ENCODE measurements around the gene CA14.
"Not testable (repeated sequence)": the region's sequence is repeated elsewhere in the genome, so short reads cannot be mapped to it uniquely, and the experiment has no call there.

Gene CA14

GRCh38 chr1:150280138-150280707 is 22.6 kb downstream of the CA14 start:
- Mint-ChIP-seq H3K4me1 (peaks cover 16 to 25% of the 10 kb centered on the region in 2 donors), H3K27me3 (peaks cover 21 to 22% of the 10 kb centered on the region in 2 donors), H3K4me3 (no peak overlapping the region), H3K27ac (no peak overlapping the region), H3K36me3 (peaks cover 2 to 10% of the 10 kb centered on the region in 2 donors), H3K9me3 (no peaks in the 10 kb centered on the region)
- DNase-seq, result no peak
- ATAC-seq (replicated peaks), result no peak

GRCh38 chr1:150281221-150281757 is 23.7 kb downstream of the CA14 start:
- Mint-ChIP-seq H3K27ac (peak overlapping the region; percentile 72), H3K4me3 (peak overlapping the region; percentile 78 to 88), H3K36me3 (peaks cover 2 to 6% of the 10 kb centered on the region in 2 donors), H3K27me3 (peaks cover 21 to 22% of the 10 kb centered on the region in 2 donors), H3K4me1 (peaks cover 16 to 25% of the 10 kb centered on the region in 2 donors), H3K9me3 (no peaks in the 10 kb centered on the region)
- peak; percentile 70 to 72 for ATAC-seq (replicated peaks)
- peak; percentile 35 for DNase-seq

DNA sequence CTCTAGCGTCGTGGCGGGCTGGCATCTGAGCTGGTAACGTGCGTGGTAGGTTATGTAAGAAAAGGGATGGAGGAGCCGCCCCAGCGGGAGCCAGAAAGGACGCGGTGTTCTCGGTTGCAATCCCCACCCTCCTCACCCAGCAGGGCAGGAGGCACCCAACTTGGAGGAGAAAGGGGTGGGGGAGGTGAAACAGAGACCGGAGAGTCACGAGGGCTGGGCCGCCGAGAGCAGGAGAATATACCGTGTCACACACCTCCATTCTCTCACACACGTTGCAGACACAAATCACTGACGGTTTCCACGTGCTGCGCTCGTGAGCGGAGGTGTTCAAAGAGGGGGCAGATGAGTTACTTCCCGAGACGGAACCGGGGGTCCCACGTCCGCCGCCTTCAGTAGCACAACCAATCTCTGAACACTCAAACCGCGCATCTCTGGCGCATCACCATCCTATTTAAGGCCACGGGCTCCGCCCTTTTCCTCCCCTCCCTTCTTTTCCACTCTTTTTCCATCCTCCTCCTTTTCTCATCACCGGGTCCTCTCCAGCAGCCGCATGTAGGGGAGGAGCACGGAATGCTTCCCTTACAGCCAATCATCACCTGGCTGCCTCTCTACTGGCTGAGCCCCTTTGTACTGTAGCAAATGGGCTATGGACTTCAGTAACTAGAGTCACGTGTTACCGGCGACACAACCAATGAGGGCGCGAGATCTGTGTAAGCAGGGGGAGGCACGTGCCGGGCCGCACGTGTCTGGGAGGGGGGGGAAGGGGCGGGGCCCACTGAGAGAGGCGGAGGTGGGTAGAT is 24.4 kb downstream of the CA14 start, which contains the start of gene CIART:
Gene CIART (plus strand): TSS at position 797 of the 800 bp plus-strand sequence. CDS start 714 bp downstream, outside the sequence.
- peak within 1 kb of the TSS; percentile 72 for H3K27ac Mint-ChIP-seq
- H3K36me3 Mint-ChIP-seq, result peaks cover under 1 to 4% of the 10 kb centered on the region in 2 donors
- peaks cover 18 to 22% of the 10 kb centered on the region in 2 donors for H3K27me3 Mint-ChIP-seq
- no peaks in the 10 kb centered on the region for H3K9me3 Mint-ChIP-seq
- peak; percentile 91 to 93 for ATAC-seq (replicated peaks)
- H3K4me1 Mint-ChIP-seq, result peaks cover 16 to 25% of the 10 kb centered on the region in 2 donors
- peak within 1 kb of the TSS; percentile 78 to 88 for H3K4me3 Mint-ChIP-seq
- peak; percentile 61 for DNase-seq

GRCh38 chr1:150282558-150282958 is 25.0 kb downstream of the CA14 start:
- no peak overlapping the region for H3K27ac Mint-ChIP-seq
- ATAC-seq (replicated peaks), result no peak
- peaks cover 0 to 4% of the 10 kb centered on the region in 2 donors for H3K36me3 Mint-ChIP-seq
- DNase-seq, result no peak
- peaks cover 16 to 25% of the 10 kb centered on the region in 2 donors for H3K4me1 Mint-ChIP-seq
- peaks cover 17 to 22% of the 10 kb centered on the region in 2 donors for H3K27me3 Mint-ChIP-seq
- no peaks in the 10 kb centered on the region for H3K9me3 Mint-ChIP-seq
- H3K4me3 Mint-ChIP-seq, result peak overlapping the region; percentile 78 to 88

- no peaks in the 10 kb centered on the region for H3K9me3 Mint-ChIP-seq
- peaks cover 0 to 4% of the 10 kb centered on the region in 2 donors for H3K36me3 Mint-ChIP-seq
- peak overlapping the region; percentile 40 to 42 for H3K4me3 Mint-ChIP-seq
- DNase-seq (no peak), ATAC-seq (replicated peaks) (no peak)
- H3K4me1 Mint-ChIP-seq, result peaks cover 16 to 23% of the 10 kb centered on the region in 2 donors
- H3K27ac Mint-ChIP-seq, result no peak overlapping the region
- H3K27me3 Mint-ChIP-seq, result peaks cover 18 to 21% of the 10 kb centered on the region in 2 donors
Measured at GRCh38 chr1:150283260-150283659, 25.7 kb downstream of the CA14 start.

GRCh38 chr1:150288382-150288781 is 30.8 kb downstream of the CA14 start:
- H3K4me1 Mint-ChIP-seq, result peaks cover 5 to 7% of the 10 kb centered on the region in 2 donors
- no peak for DNase-seq
- no peak overlapping the region for H3K27ac Mint-ChIP-seq
- H3K36me3 Mint-ChIP-seq, result no peaks in the 10 kb centered on the region
- H3K4me3 Mint-ChIP-seq, result no peak overlapping the region
- no peak for ATAC-seq (replicated peaks)
- no peaks in the 10 kb centered on the region for H3K9me3 Mint-ChIP-seq
- peaks cover 12% of the 10 kb centered on the region in 2 donors for H3K27me3 Mint-ChIP-seq

GRCh38 chr1:150288822-150289221 is 31.2 kb downstream of the CA14 start:
- Mint-ChIP-seq H3K4me3 (no peak overlapping the region), H3K4me1 (peaks cover 6 to 10% of the 10 kb centered on the region in 2 donors), H3K27me3 (peaks cover 10 to 12% of the 10 kb centered on the region in 2 donors), H3K27ac (no peak overlapping the region), H3K9me3 (no peaks in the 10 kb centered on the region), H3K36me3 (no peaks in the 10 kb centered on the region)
- DNase-seq (no peak), ATAC-seq (replicated peaks) (no peak)

GRCh38 chr1:150293433-150294253 is 36.1 kb downstream of the CA14 start, which contains the start of gene MRPS21:
MRPS21 (plus strand) TSS chr1:150293861; CDS start chr1:150294367, 506 bp downstream.
- Mint-ChIP-seq H3K27ac (peak within 1 kb of the TSS; percentile 99), H3K4me1 (peaks cover 17 to 33% of the 10 kb centered on the region in 2 donors), H3K27me3 (peaks cover 2 to 5% of the 10 kb centered on the region in 2 donors), H3K4me3 (peak within 1 kb of the TSS; percentile 90 to 99), H3K36me3 (peaks cover 16 to 20% of the 10 kb centered on the region in 2 donors), H3K9me3 (no peaks in the 10 kb centered on the region)
- ATAC-seq (replicated peaks), result peak; percentile 100
- peak; percentile 88 for DNase-seq

- Mint-ChIP-seq H3K27ac (no peak overlapping the region), H3K27me3 (no peaks in the 10 kb centered on the region), H3K36me3 (peaks cover 22 to 29% of the 10 kb centered on the region in 2 donors), H3K4me1 (peaks cover 20 to 38% of the 10 kb centered on the region in 2 donors), H3K4me3 (peak overlapping the region; percentile 41 to 44), H3K9me3 (no peaks in the 10 kb centered on the region)
- DNase-seq (no peak), ATAC-seq (replicated peaks) (no peak)
Measured at GRCh38 chr1:150295476-150295875, 37.9 kb downstream of the CA14 start.

- no peak overlapping the region for H3K4me3 Mint-ChIP-seq
- H3K27ac Mint-ChIP-seq, result no peak overlapping the region
- DNase-seq (no peak), ATAC-seq (replicated peaks) (no peak)
- H3K4me1 Mint-ChIP-seq, result peaks cover 19 to 37% of the 10 kb centered on the region in 2 donors
- H3K27me3 Mint-ChIP-seq, result no peaks in the 10 kb centered on the region
- H3K36me3 Mint-ChIP-seq, result peaks cover 42 to 51% of the 10 kb centered on the region in 2 donors
- no peaks in the 10 kb centered on the region for H3K9me3 Mint-ChIP-seq
Measured at GRCh38 chr1:150299716-150300115, 42.1 kb downstream of the CA14 start.

DNA sequence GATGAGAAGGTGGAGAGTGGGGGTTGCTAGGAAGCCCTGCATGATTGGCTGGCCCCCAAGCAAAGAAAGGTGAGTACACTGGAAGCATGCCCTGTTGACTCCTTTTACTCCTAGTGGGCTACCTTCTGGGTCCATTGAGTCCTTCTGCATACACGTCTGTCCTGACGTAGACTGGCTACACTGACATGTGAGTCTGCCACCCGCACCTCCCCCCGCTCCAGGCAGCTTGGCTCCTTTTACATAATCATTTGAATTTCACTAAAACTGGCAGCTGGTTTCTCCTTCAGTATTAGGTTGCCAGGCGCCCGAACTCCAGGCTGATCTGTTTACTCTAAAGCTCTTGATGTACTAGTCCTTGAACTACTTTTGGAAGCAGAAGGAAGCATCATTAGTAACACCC is 44.8 kb downstream of the CA14 start:
- H3K4me1 Mint-ChIP-seq, result peaks cover 9 to 20% of the 10 kb centered on the region in 2 donors
- peaks cover 42 to 45% of the 10 kb centered on the region in 2 donors for H3K36me3 Mint-ChIP-seq
- H3K4me3 Mint-ChIP-seq, result no peak overlapping the region
- DNase-seq (no peak), ATAC-seq (replicated peaks) (no peak)
- H3K9me3 Mint-ChIP-seq, result no peaks in the 10 kb centered on the region
- peak overlapping the region; percentile 86 for H3K27ac Mint-ChIP-seq
- no peaks in the 10 kb centered on the region for H3K27me3 Mint-ChIP-seq

DNA sequence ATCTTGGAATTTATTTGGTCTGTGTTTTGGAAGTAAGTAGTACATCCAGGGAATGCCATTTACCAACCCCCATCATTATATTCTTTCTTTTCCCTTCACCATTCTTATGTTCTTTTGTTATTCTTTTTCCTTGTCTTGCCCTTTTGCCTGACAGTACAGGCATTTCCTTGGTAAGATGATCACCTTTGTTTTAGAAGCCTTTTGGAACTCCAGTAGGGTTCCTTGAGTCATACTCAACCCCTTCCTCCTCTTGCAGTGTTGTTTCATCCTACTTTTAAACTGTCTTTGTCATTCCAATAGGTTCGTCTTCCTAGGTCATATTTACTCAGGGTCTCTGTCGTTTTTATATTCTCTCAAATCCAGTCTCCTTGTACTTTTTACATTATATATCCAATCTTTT is 45.3 kb downstream of the CA14 start:
- Mint-ChIP-seq H3K4me1 (peaks cover 9 to 18% of the 10 kb centered on the region in 2 donors), H3K27ac (no peak overlapping the region), H3K4me3 (no peak overlapping the region), H3K36me3 (peaks cover 42 to 48% of the 10 kb centered on the region in 2 donors), H3K9me3 (no peaks in the 10 kb centered on the region), H3K27me3 (no peaks in the 10 kb centered on the region)
- DNase-seq (no peak), ATAC-seq (replicated peaks) (no peak)

DNA sequence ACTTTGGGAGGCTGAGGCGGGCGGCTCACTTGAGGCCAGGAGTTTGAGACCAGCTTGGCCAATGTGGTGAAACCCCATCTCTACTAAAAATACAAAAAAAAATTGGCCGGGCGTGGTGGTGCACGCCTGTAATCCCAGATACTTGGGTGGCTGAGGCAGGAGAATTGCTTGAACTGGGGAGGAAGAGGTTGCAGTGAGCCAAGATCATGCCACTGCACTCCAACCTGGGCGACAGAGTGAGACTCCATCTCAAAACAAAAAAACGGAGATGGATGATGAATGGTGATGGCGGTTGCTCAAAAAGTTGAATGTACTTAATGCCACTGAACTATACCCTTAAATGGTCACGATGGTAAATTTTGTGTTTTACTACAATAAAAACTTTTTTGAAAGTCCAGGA is 51.0 kb downstream of the CA14 start:
- H3K36me3 Mint-ChIP-seq, result peaks cover 28 to 37% of the 10 kb centered on the region in 2 donors
- not testable (repeated sequence) for H3K4me3 Mint-ChIP-seq; H3K27ac Mint-ChIP-seq; DNase-seq; H3K9me3 Mint-ChIP-seq; H3K27me3 Mint-ChIP-seq; H3K4me1 Mint-ChIP-seq; ATAC-seq (replicated peaks)
